K562 (cell line): ENCODE measurements around the gene CCDC148. TPM values are rescaled to one million over a fixed set of nuclear protein-coding genes. Genes with fewer than 3 reads are reported as not detected.

Experiments used
- ARID3A ChIP-seq: IDR thresholded peaks from 2 replicates; pipeline ENCODE4 v1.6.1; 2012; ENCODE audit warnings: low read depth, low read length, improper control_type of control experiment, borderline replicate concordance
- BRCA1 ChIP-seq, 2 experiments: fragments of 450-650 bp in 1 of 2; sonication (generic) in 1 of 2; formaldehyde crosslinking in 1 of 2; IDR thresholded peaks; 2 replicates each; pipeline versions ENCODE4 v1.5.0 to v1.6.1; 2017 to 2020; ENCODE audit warnings: mild to moderate bottlenecking in 1 of 2, missing genetic modification reagents in 1 of 2
- CBFA2T2 ChIP-seq: fragments of 450-650 bp; conservative IDR thresholded peaks from 2 replicates; pipeline ENCODE4 v1.6.1; 2017; ENCODE audit warnings: mild to moderate bottlenecking
- CREB1 ChIP-seq, 2 experiments: sonication (generic) in 1 of 2; formaldehyde crosslinking in 1 of 2; IDR thresholded peaks; 2 replicates each; pipeline versions ENCODE4 v1.6.1 to v1.8.0; 2012 to 2022; ENCODE audit warnings: inconsistent platforms in 1 of 2, mild to moderate bottlenecking in 1 of 2, missing genetic modification reagents in 1 of 2, moderate library complexity in 1 of 2
- DEAF1 ChIP-seq: fragments of 450-650 bp; formaldehyde crosslinking; IDR thresholded peaks from 2 replicates; pipeline ENCODE4 v1.4.0; 2020; ENCODE audit warnings: mild to moderate bottlenecking, moderate library complexity
- ELK3 ChIP-seq: fragments of 450-650 bp; formaldehyde crosslinking; IDR thresholded peaks from 2 replicates; pipeline ENCODE4 v1.4.0; 2020; ENCODE audit warnings: mild to moderate bottlenecking
- HLTF ChIP-seq: fragments of 450-650 bp; IDR thresholded peaks from 2 replicates; pipeline ENCODE4 v1.6.1; 2016
- KDM1A ChIP-seq, 2 experiments: fragments of 450-650 bp; IDR thresholded peaks; 2 replicates each; pipeline ENCODE4 v1.6.1; 2016; ENCODE audit warnings: mild to moderate bottlenecking in 2 of 2
- L3MBTL2 ChIP-seq: fragments of 450-650 bp; IDR thresholded peaks from 2 replicates; pipeline ENCODE4 v1.6.1; 2016; ENCODE audit warnings: mild to moderate bottlenecking, moderate library complexity
- LARP7 ChIP-seq: fragments of 450-650 bp; IDR thresholded peaks from 2 replicates; pipeline ENCODE4 v1.6.1; 2016
- MAFF ChIP-seq: IDR thresholded peaks from 2 replicates; pipeline ENCODE4 v1.6.1; 2012; ENCODE audit warnings: low read length, improper control_type of control experiment
- PCBP2 ChIP-seq: fragments of 200-400 bp; formaldehyde crosslinking; IDR thresholded peaks from 2 replicates; pipeline ENCODE4 v1.6.1; 2018; ENCODE audit warnings: low read length, low read depth, mild to moderate bottlenecking, moderate library complexity; ENCODE audit not compliant: poor library complexity, severe bottlenecking
- PHB2 ChIP-seq: fragments of 450-650 bp; IDR thresholded peaks from 2 replicates; pipeline ENCODE4 v1.6.1; 2017; ENCODE audit warnings: low read depth
- TAF9B ChIP-seq: fragments of 450-650 bp; IDR thresholded peaks from 2 replicates; pipeline ENCODE4 v1.6.1; 2018; ENCODE audit warnings: mild to moderate bottlenecking; ENCODE audit not compliant: partially characterized antibody
- TRIM24 ChIP-seq, 2 experiments: fragments of 450-650 bp; IDR thresholded peaks; 2 replicates each; pipeline ENCODE4 v1.6.1; 2016
- WHSC1 ChIP-seq: IDR thresholded peaks from one replicate; pipeline ENCODE4 v1.6.1; 2012; ENCODE audit warnings: low read length, control low read depth, inconsistent platforms
- ZBTB7A ChIP-seq: IDR thresholded peaks from 2 replicates; pipeline ENCODE4 v1.6.1; 2011; ENCODE audit warnings: low read depth, mild to moderate bottlenecking, low read length, moderate library complexity, borderline replicate concordance; ENCODE audit not compliant: control insufficient read depth
- ZFP91 ChIP-seq: sonication (generic); formaldehyde crosslinking; IDR thresholded peaks from 2 replicates; pipeline ENCODE4 v1.8.0; 2022; ENCODE audit warnings: mild to moderate bottlenecking, missing genetic modification reagents
- polyA plus RNA-seq, 8 experiments: library from polyadenylated mRNA; depleted of rRNA in 4 of 8; stranded (reverse) in 5 of 8; unstranded in 3 of 8; fragments of >200 nt; fragmentation: Nextera tagmentation in 2 of 8; fragmentation: Illumina TruSeq in 1 of 8; extraction: Ambion mirVana in 2 of 8; extraction: Trizol in 1 of 8; gene quantifications; 2 replicates each; pipeline versions ENCODE4 v1.2.1 to v1.2.3, GENCODE V29; 2011 to 2014; ENCODE audit warnings: inconsistent platforms in 1 of 8, missing spikeins in 1 of 8
- total RNA-seq, 7 experiments: library from RNA; depleted of rRNA in 6 of 7; stranded (reverse); fragments of >200 nt in 6 of 7; fragmentation: Illumina TruSeq in 2 of 7; extraction: Trizol in 2 of 7; gene quantifications; 2 replicates each; pipeline versions ENCODE4 v1.2.1 to v1.2.3, GENCODE V29; 2011 to 2021; ENCODE audit warnings: low replicate concordance in 1 of 7
- TF ChIP-seq, protein P1 (sequence below): fragments of 450-650 bp; conservative IDR thresholded peaks from 2 replicates; pipeline ENCODE4 v1.6.1; 2016; ENCODE audit warnings: missing genetic modification characterization, low read depth, mild to moderate bottlenecking, missing compliant biosample characterization, moderate library complexity

CCDC148 gene
- total and polyA plus RNA-seq, 9 of the 15 experiments (the other 6 are each of a cell fraction or from before 2014, with no cell fraction given) = 0.10 to 1.4 (median 0.65) TPM

DNA sequence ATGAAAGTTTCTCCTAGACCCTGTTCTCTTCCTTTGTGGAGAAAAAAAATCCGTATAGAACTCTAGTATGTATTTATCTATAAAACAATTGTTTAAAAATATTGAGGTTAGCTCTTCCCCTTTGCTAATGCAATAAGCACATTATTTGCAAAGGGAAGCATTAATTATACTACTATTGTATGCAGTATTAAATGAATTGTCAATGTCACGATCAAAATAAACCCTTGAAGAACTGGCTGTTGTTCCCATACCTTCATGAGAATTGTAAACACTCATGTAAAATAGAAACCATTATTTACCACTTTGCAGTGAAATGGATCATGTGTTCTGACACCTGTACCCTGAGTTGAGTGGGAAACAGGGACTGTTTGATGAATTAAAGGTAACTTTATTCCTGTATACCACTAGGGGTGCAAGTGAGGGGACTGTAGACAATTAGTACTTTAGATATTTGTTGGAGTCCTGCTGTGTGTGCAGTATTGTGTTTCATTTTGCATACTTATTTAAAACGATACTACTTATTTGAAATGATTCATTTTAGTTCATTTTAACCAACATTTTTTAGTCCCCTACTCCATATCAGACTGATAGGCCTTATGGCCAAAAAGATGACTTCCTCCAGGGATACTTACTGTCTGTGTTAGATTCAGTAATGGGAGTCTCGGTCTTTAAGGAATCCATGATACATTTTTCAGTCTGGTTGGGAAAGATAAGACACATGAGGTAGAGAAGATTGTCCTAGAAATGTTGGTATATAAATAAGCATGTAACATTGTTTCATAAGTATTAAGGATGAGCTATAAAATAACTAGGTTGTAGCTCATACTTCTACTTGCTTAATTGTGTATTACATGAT, 8.1 kb upstream of the CCDC148 start (continued):
- TF ChIP-seq CREB1 (IDR thresholded peaks at IDR 0.05) (no peak), CREB1 (CRISPR knock-in tag; IDR thresholded peaks at IDR 0.05) (no peak), ZFP91 (CRISPR knock-in tag) (peak; percentile 65; the same call in 1 of the 2 replicates), ARID3A (0 out of 2 replicates have a peak, but pooled peaks have one; percentile 45), PHB2 (no peak), PCBP2 (no peak), ELK3 (CRISPR knock-in tag) (no peak), MAFF (no peak), DEAF1 (CRISPR knock-in tag) (no peak), TAF9B (no peak), L3MBTL2 (0 out of 2 replicates have a peak, but pooled peaks have one; percentile 17), KDM1A (IDR thresholded peaks at IDR 0.05) (0 out of 4 replicates have a peak, but pooled peaks of 1 of the 2 experiments have one; percentile 26), LARP7 (no peak), ZBTB7A (no peak), WHSC1 (no peak), CBFA2T2 (peak; percentile 53), HLTF (no peak), BRCA1 (IDR thresholded peaks at IDR 0.05) (no peak), BRCA1 (CRISPR knock-in tag; IDR thresholded peaks at IDR 0.05) (no peak), TRIM24 (IDR thresholded peaks at IDR 0.05) (no peak)
- TF ChIP-seq, protein P1, sequence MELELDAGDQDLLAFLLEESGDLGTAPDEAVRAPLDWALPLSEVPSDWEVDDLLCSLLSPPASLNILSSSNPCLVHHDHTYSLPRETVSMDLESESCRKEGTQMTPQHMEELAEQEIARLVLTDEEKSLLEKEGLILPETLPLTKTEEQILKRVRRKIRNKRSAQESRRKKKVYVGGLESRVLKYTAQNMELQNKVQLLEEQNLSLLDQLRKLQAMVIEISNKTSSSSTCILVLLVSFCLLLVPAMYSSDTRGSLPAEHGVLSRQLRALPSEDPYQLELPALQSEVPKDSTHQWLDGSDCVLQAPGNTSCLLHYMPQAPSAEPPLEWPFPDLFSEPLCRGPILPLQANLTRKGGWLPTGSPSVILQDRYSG (tag) = no peak
